Measurements from ENCODE around the gene RASIP1.
"Not testable (repeated sequence)": the region's sequence is repeated elsewhere in the genome, so short reads cannot be mapped to it uniquely, and the experiment has no call there.

RASIP1 gene, protein sequence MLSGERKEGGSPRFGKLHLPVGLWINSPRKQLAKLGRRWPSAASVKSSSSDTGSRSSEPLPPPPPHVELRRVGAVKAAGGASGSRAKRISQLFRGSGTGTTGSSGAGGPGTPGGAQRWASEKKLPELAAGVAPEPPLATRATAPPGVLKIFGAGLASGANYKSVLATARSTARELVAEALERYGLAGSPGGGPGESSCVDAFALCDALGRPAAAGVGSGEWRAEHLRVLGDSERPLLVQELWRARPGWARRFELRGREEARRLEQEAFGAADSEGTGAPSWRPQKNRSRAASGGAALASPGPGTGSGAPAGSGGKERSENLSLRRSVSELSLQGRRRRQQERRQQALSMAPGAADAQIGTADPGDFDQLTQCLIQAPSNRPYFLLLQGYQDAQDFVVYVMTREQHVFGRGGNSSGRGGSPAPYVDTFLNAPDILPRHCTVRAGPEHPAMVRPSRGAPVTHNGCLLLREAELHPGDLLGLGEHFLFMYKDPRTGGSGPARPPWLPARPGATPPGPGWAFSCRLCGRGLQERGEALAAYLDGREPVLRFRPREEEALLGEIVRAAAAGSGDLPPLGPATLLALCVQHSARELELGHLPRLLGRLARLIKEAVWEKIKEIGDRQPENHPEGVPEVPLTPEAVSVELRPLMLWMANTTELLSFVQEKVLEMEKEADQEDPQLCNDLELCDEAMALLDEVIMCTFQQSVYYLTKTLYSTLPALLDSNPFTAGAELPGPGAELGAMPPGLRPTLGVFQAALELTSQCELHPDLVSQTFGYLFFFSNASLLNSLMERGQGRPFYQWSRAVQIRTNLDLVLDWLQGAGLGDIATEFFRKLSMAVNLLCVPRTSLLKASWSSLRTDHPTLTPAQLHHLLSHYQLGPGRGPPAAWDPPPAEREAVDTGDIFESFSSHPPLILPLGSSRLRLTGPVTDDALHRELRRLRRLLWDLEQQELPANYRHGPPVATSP

GRCh38 chr19:48740164-48740972 lies at the start of gene RASIP1:
Gene RASIP1, minus strand, starts transcription at chr19:48740610. Its CDS starts 328 bp downstream, at chr19:48740282.
- H3K4me3 ChIP-seq (ENCODE audit: low read depth, low read length), result no peak within 1 kb of the TSS
- TF ChIP-seq, protein P1, sequence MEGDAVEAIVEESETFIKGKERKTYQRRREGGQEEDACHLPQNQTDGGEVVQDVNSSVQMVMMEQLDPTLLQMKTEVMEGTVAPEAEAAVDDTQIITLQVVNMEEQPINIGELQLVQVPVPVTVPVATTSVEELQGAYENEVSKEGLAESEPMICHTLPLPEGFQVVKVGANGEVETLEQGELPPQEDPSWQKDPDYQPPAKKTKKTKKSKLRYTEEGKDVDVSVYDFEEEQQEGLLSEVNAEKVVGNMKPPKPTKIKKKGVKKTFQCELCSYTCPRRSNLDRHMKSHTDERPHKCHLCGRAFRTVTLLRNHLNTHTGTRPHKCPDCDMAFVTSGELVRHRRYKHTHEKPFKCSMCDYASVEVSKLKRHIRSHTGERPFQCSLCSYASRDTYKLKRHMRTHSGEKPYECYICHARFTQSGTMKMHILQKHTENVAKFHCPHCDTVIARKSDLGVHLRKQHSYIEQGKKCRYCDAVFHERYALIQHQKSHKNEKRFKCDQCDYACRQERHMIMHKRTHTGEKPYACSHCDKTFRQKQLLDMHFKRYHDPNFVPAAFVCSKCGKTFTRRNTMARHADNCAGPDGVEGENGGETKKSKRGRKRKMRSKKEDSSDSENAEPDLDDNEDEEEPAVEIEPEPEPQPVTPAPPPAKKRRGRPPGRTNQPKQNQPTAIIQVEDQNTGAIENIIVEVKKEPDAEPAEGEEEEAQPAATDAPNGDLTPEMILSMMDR (IDR thresholded peaks at IDR 0.05; ENCODE audit: low read depth, low read length), result no peak

DNA sequence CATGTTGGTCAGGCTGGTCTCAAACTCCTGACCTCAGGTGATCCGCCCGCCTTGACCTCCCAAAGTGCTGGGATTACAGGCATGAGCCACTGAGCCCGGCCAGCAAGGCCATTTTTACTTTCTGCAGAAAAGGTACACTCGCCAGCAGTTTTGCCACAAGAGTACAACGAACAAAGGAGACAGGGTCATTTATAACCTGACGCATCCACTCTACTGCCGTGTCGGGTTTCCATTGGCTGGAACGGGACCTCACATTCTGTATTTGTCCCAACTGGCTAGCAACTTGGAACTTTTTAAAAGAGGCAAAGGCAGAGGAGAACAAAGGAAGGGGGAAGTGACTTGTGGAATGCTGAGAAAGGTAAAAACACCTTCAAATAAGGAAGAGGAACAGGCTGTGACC lies 46.9 kb upstream of the RASIP1 start:
- H3K4me3 ChIP-seq (ENCODE audit: low read depth, low read length), result not testable (repeated sequence)

- H3K4me3 ChIP-seq (ENCODE audit: low read depth, low read length), result not testable (repeated sequence)
Measured at GRCh38 chr19:48786422-48786821, 46.0 kb upstream of the RASIP1 start.

DNA sequence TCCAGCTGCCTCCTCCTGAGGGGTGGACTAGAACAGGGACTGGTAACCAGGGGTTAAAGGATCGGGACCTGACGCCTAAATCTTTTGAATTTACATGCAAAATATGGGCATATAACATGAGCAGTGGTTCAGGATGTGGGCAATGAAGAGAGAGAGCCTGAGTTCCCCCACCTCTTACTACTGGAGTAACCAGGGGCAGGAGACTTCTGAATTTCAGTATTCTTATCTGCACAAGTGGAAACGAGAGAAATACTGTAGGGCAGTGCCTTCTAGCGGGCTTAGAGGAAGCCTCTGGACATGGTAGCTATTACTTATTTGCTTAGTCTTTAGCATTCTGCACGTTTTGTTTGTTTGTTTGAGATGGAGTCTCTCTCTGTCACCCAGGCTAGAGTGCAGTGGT lies 44.1 kb upstream of the RASIP1 start:
- TF ChIP-seq, protein P1 (IDR thresholded peaks at IDR 0.05; ENCODE audit: low read depth, low read length), result no peak
- H3K4me3 ChIP-seq (ENCODE audit: low read depth, low read length), result no peak overlapping the region

DNA sequence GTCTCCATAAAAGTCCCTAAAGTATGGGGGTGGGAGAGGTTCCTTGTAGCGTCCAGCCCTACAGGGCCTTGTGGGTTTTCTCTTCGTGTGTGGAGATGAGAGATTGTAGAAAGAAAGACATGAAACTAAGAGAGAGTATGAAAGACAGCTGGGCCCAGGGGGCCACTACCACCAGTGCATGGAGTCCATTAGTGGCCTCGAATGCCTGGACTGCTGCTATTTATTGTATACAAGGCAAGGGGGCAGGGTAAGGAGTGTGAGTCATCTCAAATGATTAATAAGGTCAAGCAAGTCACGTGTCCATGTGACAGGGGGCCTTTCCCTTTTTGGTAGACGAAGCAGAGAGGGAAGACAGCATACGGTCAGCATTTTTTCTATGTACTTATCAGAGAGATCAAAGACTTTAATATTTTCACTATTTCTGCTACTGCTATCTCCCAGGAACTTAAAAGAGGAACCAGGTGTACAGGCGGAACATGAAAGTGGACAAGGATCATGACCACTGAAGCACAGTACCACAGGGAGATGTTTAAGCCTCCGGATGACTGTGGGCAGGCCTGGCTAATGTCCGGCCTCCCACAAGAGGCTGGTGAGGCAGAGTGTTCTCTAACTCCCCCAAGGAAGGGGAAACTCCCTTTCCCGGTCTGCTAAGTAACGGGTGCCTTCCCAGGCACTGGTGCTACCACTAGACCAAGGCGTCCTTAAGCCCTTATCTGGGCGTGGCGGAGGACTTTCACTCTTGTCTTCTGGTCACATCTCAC lies 40.4 kb upstream of the RASIP1 start:
- H3K4me3 ChIP-seq (ENCODE audit: low read depth, low read length), result no peak overlapping the region
- TF ChIP-seq, protein P1 (IDR thresholded peaks at IDR 0.05; ENCODE audit: low read depth, low read length), result no peak

DNA sequence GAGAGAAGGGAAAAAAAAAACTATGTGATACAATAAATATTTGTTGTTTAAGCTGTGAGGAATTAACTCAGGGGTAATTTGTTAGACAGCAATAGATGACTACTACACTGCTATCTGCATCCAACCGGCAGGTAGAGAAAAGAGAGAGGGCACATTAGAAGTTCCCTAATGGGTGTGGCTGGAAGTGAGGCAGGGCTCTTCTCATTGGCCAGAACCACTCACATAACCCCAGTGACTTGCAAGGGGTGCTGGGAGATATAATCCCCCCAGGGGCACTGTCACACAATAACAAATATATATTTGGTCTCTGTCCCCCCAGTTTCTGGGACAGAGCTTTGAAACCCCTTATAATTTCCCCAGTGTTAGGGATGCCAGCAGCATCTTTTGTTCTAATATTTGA lies 39.2 kb upstream of the RASIP1 start:
- TF ChIP-seq, protein P1 (IDR thresholded peaks at IDR 0.05; ENCODE audit: low read depth, low read length), result no peak
- no peak overlapping the region for H3K4me3 ChIP-seq (ENCODE audit: low read depth, low read length)

- no peak overlapping the region for H3K4me3 ChIP-seq (ENCODE audit: low read depth, low read length)
- TF ChIP-seq, protein P1 (IDR thresholded peaks at IDR 0.05; ENCODE audit: low read depth, low read length), result no peak
Measured at GRCh38 chr19:48777720-48778119, 37.3 kb upstream of the RASIP1 start.
